ENCODE results near the gene BNIP3. TPM values are rescaled to one million over a fixed set of nuclear protein-coding genes. Genes with fewer than 3 reads are reported as not detected.

BNIP3 gene
- total RNA-seq, 4 donors from 2014 or later, result 53.5 to 102 (median 68.3) TPM

GRCh38 chr10:131930150-131930549 lies 51.6 kb downstream of the BNIP3 start:
- Histone ChIP-seq H3K27me3 (no peaks in the 10 kb centered on the region), H3K4me3 (no peak overlapping the region), H3K9me3 (peaks cover 0 to 8% (median 0%) of the 10 kb centered on the region in 3 donors), H3K4me1 (peaks cover 0 to 73% (median 14%) of the 10 kb centered on the region in 3 donors), H3K27ac (no peak overlapping the region), H3K36me3 (peaks cover 0 to 8% of the 10 kb centered on the region in 2 donors)
- TF ChIP-seq EP300 (IDR thresholded peaks at IDR 0.05), result no peak
- ATAC-seq, result no peak
- WGBS, 2 donors (ENCODE audit: low coverage in 1 of 2), result 80 to 81% methylated on average over 4 of the region's 4 CpGs

GRCh38 chr10:131929122-131929845 lies 52.4 kb downstream of the BNIP3 start:
- Histone ChIP-seq H3K27ac (no peak overlapping the region), H3K4me3 (no peak overlapping the region), H3K4me1 (peaks cover 0 to 71% (median 14%) of the 10 kb centered on the region in 3 donors), H3K9me3 (peaks cover 0 to 10% (median 0%) of the 10 kb centered on the region in 3 donors), H3K36me3 (no peaks in the 10 kb centered on the region), H3K27me3 (no peaks in the 10 kb centered on the region)
- TF ChIP-seq CTCF (IDR thresholded peaks at IDR 0.05) (no peak), EP300 (IDR thresholded peaks at IDR 0.05) (no peak), POLR2AphosphoS5 (IDR thresholded peaks at IDR 0.05) (no peak), POLR2A (IDR thresholded peaks at IDR 0.05) (no peak)
- no peak for ATAC-seq
- WGBS, 2 donors (ENCODE audit: low coverage in 1 of 2), result 82 to 87% methylated on average over 15 to 19 of the region's 23 CpGs

GRCh38 chr10:131928248-131929095 lies 53.3 kb downstream of the BNIP3 start:
- Histone ChIP-seq H3K27ac (peak overlapping the region in 1 of 4 donors; percentile 31), H3K4me3 (no peak overlapping the region), H3K36me3 (no peaks in the 10 kb centered on the region), H3K27me3 (no peaks in the 10 kb centered on the region), H3K4me1 (peaks cover 0 to 63% (median 14%) of the 10 kb centered on the region in 3 donors), H3K9me3 (peaks cover 0 to 10% (median 0%) of the 10 kb centered on the region in 3 donors)
- 74 to 77% methylated on average over 8 to 17 of the region's 18 CpGs for WGBS, 2 donors (ENCODE audit: low coverage in 1 of 2)
- no peak for ATAC-seq
- no peak for TF ChIP-seq POLR2AphosphoS5 (IDR thresholded peaks at IDR 0.05)
- TF ChIP-seq CTCF (IDR thresholded peaks at IDR 0.05), result no peak
- no peak for TF ChIP-seq EP300 (IDR thresholded peaks at IDR 0.05)
- TF ChIP-seq POLR2A (IDR thresholded peaks at IDR 0.05), result no peak

GRCh38 chr10:131926743-131927595 lies 54.8 kb downstream of the BNIP3 start:
- Histone ChIP-seq H3K4me1 (peaks cover 0 to 52% (median 13%) of the 10 kb centered on the region in 3 donors), H3K27ac (no peak overlapping the region), H3K4me3 (no peak overlapping the region), H3K27me3 (no peaks in the 10 kb centered on the region), H3K36me3 (no peaks in the 10 kb centered on the region), H3K9me3 (peaks cover 0 to 10% (median 0%) of the 10 kb centered on the region in 3 donors)
- ATAC-seq, result no peak
- TF ChIP-seq POLR2AphosphoS5 (IDR thresholded peaks at IDR 0.05), result no peak
- no peak for TF ChIP-seq POLR2A (IDR thresholded peaks at IDR 0.05)
- TF ChIP-seq CTCF (IDR thresholded peaks at IDR 0.05), result no peak
- no peak for TF ChIP-seq EP300 (IDR thresholded peaks at IDR 0.05)
- WGBS, 2 donors (ENCODE audit: low coverage in 1 of 2), result 94% methylated on average over 25 of the region's 28 CpGs; no CpG with 5 or more reads in 1 of the 2 donors

GRCh38 chr10:131926253-131926652 lies 55.5 kb downstream of the BNIP3 start:
- Histone ChIP-seq H3K27me3 (no peaks in the 10 kb centered on the region), H3K4me1 (peaks cover 0 to 46% (median 10%) of the 10 kb centered on the region in 3 donors), H3K36me3 (no peaks in the 10 kb centered on the region), H3K27ac (no peak overlapping the region), H3K9me3 (peaks cover 0 to 10% (median 0%) of the 10 kb centered on the region in 3 donors), H3K4me3 (no peak overlapping the region)
- no peak for TF ChIP-seq POLR2AphosphoS5 (IDR thresholded peaks at IDR 0.05)
- TF ChIP-seq POLR2A (IDR thresholded peaks at IDR 0.05), result no peak
- 96 to 100% methylated on average over 9 to 10 of the region's 10 CpGs for whole genome bisulfite sequencing, 2 donors (ENCODE audit: low coverage in 1 of 2)
- ATAC-seq, result no peak
